HG02938 (cell line): ENCODE measurements around the gene UPK3A.
A peak's percentile ranks its signal among the peaks of the same experiment; 100 is the strongest.

Experiments used
- ATAC-seq: cut with Tn5 transposase; IDR thresholded peaks from one replicate; pipeline ENCODE4 v1.9.1; 2021; ENCODE audit warnings: mild to moderate bottlenecking, moderate library complexity; ENCODE audit not compliant: unreplicated experiment

Gene UPK3A

DNA sequence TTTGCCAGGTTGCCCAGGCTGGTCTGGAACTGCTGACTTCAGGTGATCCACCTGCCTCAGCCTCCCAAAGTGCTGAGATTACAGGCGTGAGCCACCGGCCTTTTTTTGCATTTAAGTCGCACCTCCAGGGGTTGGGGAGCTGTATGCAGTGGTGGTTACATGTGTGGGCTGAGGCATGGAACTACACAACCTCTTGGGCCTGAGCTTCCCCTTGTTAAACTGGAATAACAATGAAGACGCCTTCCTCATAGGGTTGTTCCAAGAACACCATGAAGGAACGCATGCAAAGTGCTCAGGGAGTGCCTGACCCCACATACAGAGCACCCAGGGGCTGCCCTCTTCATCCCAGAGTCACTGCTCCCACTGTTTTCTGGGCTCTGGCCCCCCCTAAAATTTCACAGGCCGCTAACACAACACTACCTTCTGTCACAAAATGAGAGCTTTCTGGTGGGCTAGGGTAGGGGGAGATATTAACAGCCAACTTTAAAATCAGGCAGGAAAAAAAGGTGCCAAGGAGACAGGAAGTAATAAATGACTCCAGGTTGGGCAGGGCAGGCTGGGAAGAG, 23.7 kb downstream of the UPK3A start:
- no peak for ATAC-seq

DNA sequence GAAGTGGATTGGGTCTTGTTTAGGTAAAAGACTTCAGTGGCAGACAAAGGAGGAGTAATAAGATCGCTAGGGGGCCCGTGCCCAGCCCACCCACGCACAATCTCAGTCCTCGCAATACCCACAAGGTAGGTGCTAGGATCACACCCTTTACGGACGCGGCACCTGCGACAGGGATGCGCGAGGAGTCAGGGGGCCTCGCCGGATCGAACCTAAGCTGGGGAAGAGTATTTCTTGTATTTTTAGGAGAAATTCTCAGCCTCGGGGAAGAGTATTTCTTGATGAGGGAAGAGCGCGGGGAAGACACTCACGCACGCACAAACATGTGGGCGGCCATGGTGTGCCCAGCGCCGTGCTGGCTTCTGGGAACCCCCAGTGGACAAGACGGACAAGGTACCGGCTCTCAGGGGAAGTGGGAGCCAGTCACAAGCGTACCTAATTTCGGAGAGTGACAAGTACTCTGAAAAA, 24.2 kb downstream of the UPK3A start:
- no peak for ATAC-seq

DNA sequence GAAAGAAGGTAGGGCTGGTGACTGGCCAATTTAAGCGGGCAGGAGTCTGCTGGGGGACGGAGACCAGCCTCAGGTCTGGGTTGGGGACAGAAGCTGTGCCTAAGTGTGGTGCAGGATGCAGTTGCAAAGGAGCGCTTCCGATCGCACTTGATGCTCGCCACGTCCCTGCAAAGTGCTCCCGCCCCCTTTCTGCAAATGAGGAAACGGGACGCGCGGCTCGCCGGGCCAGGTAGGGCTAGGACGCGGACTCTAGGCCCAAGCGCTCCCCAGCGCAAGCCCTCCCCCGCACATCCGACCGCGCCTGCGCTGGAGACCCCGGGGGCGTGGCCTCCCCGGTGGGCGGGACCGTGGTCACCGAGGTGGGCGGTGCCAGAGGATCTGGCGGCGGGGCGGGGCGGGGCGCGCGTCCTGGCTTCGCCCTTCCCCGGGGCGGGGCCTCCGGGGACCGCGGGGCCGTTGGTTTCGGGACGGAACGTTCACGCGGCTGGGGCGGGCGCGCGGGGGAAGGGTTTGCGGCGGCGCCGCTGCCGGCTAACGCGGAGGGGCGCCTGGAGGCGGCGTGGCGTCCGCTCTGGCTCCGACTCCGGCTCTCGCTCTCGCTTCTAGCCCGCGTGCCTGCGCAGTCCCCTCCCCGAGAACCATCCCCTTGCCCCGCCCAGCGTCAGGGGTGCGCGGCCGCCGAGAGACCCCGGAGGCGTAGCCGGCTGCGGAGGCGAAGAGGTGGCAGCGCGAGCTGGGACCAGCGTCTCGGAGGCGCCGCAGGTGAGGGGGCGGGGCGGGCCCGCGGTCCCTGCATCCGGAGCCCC, 24.9 kb downstream of the UPK3A start, which contains the start of gene FAM118A:
TSS of gene FAM118A (plus strand) at position 513 of the 806 bp plus-strand sequence. CDS start 12,446 bp downstream, outside the sequence.
- peak; percentile 65 for ATAC-seq

DNA sequence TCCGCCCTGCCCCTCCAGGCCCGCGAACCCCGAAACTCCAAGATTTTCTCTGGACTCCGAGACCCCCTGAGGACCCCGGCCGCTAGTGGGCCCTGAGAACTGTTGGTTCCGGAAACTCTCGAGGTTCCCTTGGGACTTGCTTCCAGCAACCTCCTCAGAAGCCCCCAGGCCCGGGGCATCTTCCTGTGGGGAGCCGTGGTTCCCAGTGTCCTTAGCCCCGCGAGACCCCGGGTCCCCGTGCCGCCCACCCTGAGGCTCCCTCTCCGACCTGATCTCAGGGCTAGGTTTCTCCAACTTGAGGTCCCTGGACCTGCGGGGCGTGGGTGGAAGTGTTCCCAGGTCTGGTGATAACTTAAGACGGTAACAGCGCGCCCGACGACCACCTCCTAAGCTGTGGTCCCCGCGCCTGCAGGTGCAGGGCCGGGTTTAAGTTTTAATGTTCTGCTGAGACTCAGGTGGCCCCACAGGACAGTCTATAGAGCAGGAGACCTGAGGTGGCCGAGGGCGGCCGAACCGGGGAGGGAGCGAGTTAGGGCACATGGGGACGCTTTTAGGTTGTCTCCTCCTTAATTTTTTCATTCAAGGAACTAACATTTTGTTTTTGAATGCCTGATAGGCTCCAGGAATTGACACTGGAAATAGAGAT, 25.7 kb downstream of the UPK3A start:
- no peak for ATAC-seq

DNA sequence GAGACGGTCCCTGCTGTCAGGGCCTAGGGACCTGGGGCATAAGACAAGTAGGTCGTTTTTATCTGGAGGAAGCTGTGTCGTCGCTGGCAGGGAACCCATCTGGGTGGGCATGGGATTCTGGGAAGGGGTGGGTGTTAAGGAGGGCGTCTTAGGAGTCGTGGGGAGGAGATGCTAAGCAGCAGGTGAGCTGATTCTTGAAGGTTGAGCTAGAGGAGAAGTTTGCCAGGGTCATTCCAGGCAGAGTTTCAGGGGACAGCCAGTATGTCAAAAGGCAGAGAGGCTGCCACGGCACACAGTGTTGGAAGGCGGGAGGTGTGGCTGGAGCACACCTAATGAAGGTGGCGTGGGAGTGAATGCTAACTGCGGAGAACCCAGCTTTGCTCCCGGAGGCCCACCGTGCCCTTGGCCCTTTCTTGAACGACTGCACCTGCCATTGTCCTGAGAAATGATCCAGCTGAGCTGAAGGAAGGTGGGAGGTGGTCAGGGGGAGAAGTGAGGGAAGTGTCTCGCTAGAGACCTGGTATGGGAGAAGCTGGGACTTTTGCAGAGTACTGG, 26.3 kb downstream of the UPK3A start:
- no peak for ATAC-seq

DNA sequence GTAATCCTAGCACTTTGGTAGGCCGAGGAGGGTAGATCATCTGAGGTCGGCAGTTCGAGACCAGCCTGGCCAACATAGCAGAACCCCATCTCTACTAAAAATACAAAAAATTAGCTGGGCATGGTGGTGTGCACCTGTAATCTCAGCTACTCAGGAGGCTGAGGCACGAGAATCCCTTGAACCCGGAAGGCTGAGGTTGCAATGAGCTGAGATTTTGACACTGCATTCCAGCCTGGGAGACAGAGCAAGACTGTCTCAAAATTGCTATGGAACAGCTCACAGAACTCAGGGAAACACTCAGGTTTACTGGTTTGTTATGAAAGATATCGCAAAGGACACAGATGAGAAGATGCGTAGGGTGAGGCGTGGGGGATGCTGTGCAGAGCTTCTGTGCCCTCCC, 27.7 kb downstream of the UPK3A start:
- ATAC-seq, result no peak

DNA sequence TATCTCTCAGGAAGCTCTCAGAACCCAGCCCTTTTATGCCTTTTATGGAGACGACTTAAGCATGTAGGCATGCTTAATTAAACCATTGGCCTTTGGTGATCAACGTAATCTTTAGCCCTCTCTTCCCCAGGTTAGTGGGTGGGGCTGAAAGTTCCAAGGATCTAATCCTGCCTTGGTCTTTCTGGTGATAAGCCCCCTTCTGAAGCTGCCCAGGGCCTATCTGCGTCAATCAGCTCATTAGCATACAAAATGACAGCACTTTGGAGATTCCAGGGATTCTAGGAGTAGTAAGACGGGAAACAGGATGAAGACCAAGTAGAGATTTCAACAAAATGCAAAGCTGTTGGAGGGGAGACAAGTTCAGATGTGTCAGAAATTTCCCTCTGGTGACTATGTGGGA, 28.1 kb downstream of the UPK3A start:
- ATAC-seq, result no peak

DNA sequence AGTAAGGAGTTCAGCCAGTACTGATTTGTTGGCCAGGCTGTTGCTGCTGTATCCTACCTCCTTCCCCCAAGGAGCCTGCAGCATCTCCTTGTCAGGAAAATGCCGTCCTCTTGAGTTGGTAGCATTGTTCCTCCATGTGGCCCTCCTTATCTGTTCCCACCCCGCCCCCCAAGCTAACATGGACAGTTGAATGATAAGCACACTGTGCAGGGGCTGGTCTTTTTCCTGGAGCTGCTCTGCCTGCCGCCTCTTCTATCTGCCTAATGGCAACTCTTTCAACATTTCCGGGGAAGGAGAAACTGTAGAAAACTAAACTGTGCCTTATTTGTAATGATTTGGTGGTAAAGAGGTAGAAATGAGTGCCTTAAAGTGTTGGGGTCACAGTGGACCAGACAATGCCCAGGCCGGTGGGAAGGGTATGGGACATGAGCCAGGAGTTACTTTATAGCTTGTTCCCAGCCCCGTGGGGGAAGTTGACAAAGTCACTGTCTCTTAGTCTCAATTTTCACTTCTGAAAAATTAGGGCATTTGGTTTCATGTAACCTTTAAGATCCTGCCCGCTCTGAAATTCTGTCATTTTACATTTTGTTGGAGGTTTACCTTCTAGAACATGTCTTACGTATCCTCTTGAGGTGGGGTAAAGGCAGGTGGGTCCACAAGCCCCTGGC, 29.4 kb downstream of the UPK3A start:
- no peak for ATAC-seq

DNA sequence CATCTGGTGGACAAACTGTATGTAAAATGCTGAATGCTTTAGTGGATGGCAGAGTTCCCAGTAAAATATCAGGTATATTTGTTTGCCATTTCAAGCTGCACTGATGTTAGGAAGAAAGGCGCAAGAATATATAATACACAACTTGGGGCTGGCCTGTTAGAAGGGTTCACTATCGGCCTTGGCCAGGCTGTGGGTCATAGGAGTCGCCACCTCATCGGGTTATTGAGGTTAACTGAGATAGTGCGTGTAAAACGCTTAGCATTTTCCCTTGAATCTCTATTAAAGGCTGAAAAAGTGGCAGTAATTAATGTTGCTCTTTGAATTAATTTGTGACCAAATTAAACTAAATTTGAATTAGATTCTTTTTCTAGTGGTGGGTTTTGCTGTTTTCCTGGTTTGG, 30.0 kb downstream of the UPK3A start:
- ATAC-seq, result no peak

DNA sequence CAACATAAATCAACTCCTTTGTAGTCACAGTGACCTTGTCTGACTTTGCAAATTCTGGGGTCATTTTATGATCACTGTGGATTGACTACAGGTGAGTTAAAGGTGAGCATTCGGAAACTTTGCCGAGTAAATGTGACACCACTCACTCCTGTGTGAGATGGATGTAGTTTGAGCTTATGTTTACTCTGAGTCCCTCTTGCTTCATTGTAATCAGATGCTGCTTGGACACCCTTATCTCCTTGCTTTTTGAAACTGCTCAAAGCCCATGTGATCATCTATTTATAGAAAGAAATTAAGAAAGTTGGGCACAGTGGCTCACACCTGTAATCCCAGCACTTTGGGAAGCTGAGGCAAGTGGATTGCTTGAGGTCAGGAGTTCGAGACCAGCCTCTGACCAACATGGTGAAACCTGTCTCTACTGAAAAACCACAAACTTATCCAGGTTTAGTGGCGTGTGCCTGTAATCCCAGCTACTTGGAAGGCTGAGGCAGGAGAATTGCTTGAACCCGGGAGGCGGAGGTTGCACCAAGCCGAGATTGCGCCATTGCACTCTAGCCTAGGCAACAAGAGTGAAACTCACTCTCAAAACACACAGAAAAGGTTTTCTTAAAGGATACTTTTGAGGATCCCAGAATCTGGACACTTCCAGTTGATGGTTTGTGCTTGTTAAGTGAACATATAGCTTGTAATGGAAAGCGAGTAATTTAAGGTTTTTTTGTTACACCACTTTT, 32.2 kb downstream of the UPK3A start:
- ATAC-seq, result no peak

DNA sequence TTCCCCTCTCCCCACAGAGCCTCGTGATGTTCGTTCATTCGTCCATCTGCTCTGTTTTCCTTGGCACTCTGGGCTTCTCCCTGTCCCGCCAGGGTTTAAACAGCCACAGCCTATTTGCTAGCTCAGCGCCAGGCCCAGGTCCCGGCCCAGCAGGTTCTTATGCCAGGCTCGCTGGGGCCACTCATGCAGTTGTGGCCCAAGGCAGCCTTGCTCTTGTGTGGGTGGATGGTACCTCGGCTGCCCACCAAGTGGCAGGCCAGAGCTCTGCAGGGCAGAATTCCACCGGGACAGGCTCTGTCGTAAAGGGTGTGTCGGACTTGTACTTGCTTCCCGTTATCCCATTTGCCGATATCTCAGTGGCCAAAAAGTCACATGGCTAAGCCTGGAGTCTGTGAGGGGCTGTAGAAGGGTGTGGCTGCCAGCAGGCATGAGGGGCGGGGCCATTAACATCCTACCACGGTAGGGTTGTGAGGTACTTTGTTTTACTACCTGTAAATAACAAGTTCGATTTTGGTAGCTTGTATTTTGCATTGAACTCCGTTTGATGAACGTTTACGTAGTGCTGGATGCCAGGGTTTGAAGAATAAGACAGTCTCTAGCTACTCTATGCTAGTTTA, 32.9 kb downstream of the UPK3A start:
- no peak for ATAC-seq

DNA sequence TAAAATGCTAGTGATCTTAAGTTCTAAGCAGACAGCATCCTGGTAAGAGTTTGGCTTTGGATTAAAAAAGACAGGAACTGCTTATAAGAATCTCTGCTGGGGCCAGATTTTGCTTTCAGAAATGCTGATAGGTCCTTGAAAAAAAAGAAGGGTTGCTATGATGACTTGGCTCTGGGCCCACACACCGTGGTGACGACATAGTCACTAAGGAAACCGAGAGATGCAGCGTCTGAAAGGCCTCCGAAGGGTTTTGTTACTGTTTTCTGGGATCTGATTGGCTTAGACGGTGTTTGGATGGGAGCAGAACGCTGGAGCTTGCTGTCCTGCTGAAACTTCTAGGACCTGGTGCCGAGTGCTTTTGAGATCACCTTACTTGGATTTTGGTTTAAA, 33.4 kb downstream of the UPK3A start:
- peak; percentile 60 for ATAC-seq

DNA sequence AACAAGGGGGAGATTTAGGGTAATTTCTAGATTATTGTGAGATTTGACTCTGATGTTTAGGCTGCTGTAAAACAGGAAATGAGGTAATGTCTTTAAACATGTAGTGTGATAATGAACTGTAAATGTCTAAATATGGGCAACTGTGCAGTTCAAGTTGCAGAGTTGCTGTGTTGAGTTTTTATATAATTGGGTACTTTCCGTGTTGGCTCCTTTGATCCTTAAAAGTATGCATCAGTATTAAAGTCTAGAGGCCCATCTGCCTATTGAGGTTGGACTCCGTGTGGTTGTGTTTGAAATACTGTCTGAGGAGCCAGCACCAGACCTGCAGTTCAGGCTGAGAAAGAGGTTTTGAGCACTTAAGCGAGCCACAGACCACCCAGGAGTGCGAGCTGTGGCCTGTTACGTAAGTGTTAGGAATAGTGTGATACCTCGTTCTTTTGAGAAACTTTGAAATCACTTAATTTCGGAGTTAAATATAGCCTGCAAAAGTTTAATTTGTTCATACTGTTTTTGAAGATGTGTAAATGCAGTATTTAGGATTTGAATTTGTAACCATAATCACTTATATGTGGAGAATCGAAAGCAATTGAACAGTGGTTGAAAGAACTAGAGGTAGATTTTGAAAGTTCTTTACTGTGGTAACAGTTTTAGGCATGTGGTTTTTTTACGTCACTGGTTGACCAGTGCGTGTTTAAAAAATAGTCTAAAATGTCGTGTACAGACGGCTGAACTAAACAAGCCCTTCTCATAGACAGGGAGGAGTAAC, 34.0 kb downstream of the UPK3A start:
- ATAC-seq, result peak; percentile 46

DNA sequence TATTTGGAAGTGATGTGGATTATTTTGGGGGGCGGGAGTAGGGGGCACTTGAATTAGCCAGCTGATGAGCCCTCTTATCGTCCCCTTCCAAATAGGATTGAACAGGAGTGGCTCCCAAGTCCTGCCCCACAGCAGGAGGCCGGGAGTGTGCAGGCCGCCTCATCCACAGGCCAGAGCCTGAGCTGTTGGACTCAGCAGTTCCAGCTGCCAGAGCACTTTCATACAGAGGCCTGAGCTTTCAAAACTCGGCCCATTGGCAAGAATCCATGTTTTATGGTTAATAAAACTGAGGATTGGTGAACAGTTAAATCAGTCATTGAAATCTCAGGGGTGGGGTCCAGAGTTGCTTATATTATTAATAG, 34.6 kb downstream of the UPK3A start:
- ATAC-seq, result no peak

DNA sequence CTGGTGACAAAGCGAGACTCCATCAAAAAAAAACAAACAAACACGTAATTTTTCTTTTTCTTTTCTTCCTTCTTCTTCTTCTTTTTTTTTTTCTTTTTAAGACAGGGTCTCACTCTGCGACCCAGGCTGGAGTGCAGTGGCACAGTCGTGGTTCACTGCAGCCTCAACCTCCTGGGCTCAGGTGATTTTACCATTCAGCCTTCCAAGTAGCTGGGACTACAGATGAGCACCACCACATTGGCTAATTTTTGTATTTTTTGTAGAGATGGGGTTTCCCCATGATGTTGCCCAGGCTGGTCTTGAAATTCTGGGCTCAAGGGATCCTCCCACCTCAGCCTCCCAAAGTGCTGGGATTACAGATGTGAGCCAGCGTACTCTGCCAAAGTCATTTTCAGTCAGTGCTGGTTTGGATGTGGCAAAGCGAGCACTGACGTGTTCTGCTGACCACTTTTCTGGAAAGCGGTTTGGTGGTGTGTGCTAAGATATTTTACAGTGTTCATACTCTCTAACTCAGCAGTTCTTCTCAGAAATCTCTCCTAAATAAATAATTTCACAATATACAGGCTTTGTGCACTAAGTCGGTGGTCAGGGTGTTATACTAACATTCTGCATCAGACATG, 35.7 kb downstream of the UPK3A start:
- ATAC-seq, result no peak

DNA sequence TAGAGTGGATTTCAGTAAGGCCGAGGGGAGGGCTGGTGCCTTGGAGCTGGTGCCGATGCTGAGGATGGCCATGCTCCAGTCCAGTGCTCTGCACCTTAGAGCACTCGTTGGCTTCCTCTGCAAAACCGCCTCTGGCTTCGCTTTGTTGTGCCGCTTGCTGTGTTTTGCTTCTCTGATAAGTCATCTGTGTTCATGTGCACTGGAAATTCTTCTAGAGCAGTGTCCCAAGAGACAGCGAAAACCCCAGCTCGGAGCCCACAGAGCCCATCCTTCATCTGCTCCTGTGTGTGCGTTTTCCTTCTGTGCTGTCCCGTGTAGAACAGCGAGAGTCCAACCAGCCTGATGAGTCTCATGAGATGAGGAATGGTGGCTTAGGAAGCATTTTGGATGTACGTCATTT, 37.1 kb downstream of the UPK3A start:
- ATAC-seq, result no peak

DNA sequence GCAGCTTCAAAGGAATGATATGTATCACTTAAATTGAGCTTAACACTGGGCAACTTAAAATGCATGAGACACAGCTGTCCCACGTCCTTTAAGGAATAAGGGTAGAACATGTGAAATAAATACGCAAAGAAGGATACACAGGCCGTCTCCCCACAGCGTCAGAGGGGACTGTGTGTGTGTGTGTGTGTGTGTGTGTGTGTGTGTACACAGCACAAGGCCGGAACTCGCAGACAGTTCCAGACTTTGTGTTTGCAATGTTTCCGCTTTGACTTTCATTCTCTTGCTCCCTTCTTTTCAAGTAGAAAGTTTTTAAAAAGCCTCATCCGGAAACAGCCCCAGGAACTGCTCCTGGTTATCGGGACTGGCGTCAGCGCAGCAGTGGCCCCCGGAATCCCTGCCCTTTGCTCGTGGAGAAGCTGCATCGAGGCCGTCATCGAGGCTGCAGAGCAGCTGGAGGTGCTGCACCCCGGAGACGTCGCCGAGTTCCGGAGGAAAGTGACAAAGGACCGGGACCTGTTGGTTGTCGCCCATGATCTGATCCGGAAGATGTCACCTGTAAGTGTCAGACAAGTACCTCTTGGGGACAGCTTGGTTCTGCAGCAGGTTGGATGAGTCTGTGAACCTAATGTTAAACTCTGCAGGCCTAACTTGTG, 38.2 kb downstream of the UPK3A start:
- no peak for ATAC-seq

DNA sequence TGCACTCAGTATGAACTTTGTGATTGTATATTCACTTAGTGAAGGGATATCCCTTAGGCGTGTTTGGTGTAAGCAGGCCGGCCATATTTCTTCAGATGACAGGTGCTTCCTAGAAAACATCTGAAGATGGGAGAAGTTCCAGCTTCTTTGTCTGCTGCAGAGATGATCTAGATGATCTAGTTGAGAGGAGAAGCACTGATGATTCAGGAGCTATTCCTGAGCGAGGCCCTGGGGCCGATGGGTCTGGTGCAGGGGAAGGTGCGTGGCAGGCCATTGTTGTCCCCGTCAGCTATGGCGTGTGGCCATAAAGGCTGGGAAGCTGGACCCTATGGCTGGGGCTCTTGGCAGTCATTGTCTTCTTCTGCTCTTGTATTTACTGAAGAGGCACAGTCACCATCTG, 38.9 kb downstream of the UPK3A start:
- ATAC-seq, result no peak
